ENCODE measurements around the gene PPP1R36.

PPP1R36 gene, protein sequence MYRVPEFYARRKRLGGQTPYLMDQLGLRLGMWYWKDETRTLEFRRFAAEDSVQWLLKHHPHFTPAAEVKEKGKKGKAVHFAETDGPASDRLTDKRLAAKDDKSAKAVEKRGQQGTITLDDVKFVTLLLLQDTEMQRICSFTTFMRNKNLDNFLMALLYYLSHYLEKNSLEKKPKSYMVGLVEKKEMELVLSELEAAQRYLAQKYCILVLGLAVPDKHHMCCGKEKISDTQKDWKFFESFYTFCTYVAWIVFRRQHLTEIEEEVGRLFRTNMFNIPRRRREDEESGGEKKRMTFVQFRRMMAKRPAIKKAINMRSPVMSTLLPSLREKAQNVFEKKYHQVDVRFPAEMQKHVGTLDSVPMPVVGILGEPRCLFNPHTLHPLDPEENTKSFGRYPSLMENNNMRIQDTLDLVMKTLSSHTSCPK

DNA sequence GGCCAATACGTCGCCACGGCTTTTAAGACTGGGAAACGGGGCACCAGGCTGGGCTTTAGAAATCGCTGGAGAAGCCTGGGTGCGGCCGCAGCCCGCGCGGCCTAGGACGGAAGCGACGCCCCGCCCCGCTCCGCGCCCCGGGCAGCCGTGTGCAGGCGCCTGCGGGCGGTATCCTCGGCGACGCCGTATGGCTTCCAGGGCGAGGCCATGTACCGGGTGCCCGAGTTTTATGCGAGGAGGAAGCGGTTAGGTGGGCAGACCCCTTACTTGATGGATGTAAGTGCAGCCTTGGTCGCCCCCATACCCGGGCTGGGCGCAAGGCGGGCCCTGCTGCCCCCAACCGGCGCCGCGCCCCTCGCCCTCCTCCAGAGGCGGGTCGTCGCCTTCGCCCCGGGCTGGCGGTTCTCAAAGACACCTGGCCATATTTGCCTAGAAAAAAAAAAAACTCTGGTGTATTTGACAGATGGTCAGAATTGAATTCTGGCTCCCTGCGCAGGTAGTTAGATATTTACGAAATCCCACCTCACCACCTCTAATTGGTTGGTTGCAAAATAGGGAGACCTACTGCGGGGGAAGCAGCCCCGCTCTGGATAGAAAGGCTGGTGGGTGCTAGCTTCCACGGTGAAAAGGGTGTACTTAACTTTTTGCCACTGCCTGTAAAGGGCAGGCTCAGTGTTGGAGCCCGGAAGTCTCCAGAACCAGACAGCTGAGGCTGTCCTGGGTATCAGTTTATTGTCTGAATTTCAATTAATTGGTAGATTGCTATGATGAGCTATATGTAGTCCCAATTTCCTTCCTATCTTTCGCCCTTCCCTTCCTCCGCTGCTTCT, at the start of gene PPP1R36:
Gene PPP1R36 (plus strand): TSS at position 171 of the 830 bp plus-strand sequence. CDS start 37 bp downstream, at position 208.
- no peak within 1 kb of the TSS for H3K27ac ChIP-seq
- TF ChIP-seq, protein P1, sequence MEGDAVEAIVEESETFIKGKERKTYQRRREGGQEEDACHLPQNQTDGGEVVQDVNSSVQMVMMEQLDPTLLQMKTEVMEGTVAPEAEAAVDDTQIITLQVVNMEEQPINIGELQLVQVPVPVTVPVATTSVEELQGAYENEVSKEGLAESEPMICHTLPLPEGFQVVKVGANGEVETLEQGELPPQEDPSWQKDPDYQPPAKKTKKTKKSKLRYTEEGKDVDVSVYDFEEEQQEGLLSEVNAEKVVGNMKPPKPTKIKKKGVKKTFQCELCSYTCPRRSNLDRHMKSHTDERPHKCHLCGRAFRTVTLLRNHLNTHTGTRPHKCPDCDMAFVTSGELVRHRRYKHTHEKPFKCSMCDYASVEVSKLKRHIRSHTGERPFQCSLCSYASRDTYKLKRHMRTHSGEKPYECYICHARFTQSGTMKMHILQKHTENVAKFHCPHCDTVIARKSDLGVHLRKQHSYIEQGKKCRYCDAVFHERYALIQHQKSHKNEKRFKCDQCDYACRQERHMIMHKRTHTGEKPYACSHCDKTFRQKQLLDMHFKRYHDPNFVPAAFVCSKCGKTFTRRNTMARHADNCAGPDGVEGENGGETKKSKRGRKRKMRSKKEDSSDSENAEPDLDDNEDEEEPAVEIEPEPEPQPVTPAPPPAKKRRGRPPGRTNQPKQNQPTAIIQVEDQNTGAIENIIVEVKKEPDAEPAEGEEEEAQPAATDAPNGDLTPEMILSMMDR (conservative IDR thresholded peaks at IDR 0.05), result no peak

DNA sequence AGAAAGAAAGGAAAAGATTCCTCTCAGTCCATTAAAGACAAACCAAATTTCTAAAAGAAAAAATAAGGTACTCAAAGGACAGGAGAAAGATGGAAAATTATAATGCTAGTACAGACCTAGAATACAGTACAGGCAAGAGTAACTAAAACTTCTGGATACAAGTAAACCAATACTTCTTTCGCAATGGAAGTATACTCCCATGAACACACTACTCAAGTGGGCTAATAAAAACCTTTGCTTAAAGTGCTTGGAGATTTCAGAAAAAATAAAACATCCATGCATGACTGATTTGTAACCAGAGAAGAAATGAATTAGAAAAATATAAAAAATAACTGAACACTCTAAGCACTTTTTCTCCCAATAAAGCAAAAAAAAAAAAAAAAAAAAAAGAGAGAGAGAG, 49.7 kb upstream of the PPP1R36 start:
- TF ChIP-seq, protein P1 (conservative IDR thresholded peaks at IDR 0.05), result no peak
- H3K27ac ChIP-seq, result peak overlapping the region; percentile 98

DNA sequence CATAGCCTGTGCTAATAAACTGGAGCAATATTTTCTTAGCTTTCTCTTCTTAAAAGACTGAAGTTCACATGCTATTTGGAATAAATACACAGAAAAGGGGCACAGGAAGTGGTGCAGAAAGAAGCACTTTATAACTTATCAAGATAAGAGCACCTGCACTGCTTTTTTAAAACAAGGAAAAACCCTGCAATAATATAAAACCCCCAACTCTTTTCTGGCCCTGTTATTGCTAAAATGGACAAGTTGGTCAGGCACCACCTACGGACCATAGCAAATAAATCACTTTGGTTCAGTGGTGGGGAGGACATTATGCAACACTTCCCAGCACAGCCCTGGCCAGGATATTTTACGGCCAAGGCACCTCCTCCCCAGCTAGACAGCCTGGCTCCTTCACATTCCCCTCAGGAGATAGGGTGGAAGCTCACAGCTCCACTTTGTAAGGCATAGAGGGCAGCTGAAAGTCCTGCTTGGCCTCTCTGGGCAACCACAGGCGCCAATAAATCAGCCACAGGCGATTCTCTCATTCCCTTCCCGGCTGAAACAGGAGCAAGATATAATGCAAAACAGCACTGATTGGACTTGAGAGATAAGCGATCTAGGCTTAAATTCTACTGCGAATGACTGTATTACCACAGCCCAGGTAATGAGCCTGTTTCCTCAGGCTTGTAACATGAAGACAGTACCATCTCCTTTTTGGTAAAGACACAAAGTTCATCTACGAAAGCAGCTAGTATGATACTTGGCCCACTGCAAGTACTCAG, 48.2 kb upstream of the PPP1R36 start:
- H3K27ac ChIP-seq, result peak overlapping the region; percentile 98
- TF ChIP-seq, protein P1 (conservative IDR thresholded peaks at IDR 0.05), result no peak

DNA sequence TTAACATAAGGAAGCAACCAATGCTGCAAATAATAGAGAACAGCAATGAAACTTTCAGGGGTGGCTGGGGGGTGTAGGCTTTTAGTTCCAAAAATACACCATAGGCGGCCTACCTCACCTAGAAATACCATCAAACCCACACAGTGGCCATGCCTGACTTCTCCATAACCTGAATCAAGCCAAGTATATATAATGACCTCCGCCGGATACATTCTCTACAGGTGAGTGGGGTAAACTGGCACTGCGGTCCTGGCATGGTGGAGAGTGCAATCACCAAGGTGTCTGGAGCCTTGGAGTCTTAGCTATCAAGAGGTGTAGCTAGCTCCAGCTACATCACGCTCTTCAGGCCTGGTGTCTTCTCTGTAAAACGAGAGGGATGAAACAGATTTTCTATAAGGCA, 47.3 kb upstream of the PPP1R36 start:
- TF ChIP-seq, protein P1 (conservative IDR thresholded peaks at IDR 0.05), result no peak
- H3K27ac ChIP-seq, result peak overlapping the region; percentile 98

DNA sequence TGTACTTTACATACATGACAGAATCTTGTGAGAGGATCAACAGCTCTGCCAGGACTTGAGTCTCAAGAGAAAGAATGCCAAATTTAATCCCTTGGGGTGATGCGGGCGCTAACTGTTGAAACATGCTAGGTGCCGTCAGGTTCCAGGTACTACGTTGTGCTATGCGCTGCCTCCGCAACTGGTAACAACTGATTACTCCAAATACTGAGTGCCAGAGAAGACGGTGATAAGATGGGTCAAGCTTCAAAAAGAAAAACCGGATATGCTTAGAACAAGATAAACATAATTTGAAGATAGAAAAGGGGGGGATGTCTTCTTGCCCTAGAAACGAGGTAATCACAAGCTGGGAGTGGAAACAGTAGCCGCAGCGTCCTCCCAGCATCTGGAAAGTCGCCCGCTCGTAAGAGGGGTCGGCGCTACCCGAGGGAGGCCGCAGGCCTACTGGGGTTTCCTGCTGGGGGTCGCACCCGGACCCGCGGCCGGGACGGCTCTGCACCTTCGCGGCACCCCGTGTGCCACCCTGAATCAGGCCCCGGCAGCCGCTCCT, 46.8 kb upstream of the PPP1R36 start:
- peak overlapping the region; percentile 98 for H3K27ac ChIP-seq
- TF ChIP-seq, protein P1 (conservative IDR thresholded peaks at IDR 0.05), result no peak

DNA sequence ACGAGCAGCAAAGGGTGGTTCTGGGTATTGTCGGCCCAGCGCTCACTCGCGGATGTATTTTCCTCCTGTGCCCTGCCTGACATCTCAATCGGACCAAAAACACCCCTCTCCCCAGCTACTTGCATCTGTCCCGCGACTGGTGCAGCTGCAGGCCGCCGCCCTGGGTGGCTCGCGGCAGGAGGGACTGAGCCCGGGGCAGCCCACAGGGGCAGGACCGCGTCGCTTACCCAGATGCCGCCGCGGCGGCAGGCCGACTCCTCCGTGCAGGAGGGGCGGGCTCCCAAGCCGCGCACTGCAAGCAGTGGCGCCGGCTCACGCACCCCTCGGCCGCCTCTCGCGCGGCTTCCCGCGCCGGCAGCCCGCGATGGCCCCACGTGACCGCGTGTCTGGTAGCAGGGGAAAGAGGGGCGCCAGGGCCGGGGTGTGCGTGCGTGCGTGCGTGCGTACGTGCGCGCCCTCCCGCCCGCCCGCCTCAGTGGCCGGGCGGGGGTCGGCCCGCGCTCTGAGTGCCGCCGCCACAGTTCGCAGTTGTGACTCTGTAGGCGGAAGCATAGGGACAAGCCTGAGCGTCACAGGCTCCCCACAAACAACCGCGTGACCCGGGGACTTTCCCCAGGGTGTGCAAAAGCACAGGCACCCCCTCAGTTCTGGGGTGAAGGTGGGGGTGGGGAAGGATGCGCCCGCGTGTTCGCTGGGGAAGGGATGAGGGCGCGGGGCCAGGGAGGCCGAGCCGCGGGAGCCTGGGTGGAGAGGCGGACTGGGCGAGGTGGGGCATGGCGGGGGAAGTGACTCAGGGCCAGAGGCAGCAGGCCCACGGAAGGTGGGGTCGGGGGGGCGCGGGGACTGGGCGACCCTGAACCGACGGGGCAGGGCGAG, 46.1 kb upstream of the PPP1R36 start, which contains the start of gene ZBTB25:
Gene ZBTB25 (minus strand): TSS at position 405 of the 876 bp plus-strand sequence. CDS start 13,305 bp downstream, outside the sequence.
- H3K27ac ChIP-seq, result peak within 1 kb of the TSS; percentile 98

More for the DNA sequence above, 46.1 kb upstream of the PPP1R36 start, which contains the start of gene ZBTB25:
- TF ChIP-seq, protein P1 (conservative IDR thresholded peaks at IDR 0.05), result no peak
